GM12878 (cell line): ENCODE results near the gene WFS1. TPM values are rescaled to one million over a fixed set of nuclear protein-coding genes. Genes with fewer than 3 reads are reported as not detected.
A peak's percentile ranks its signal among the peaks of the same experiment; 100 is the strongest.

Experiments
- ATAC-seq: fragments of 200-7000 bp; cut with Tn5 transposase; 3 replicates; pipeline ENCODE4 v1.9.1; 2020; ENCODE audit warnings: mild to moderate bottlenecking, moderate library complexity
- BruUV-seq: library from RNA; stranded (reverse); fragments of 400-500 nt; replicated peaks from 2 replicates; lab custom pipeline; 2021; lab: Mats Ljungman, UMichigan
- CTCF ChIA-PET: fragments of 300-600 bp; sonication (Branson Sonifier 250); formaldehyde crosslinking; extraction: SDS; loops from one replicate; lab custom pipeline; 2021; ENCODE audit warnings: inconsistent platforms; lab: Yijun Ruan, JAX
- POLR2A ChIA-PET: fragments of 350-600 bp; formaldehyde crosslinking; extraction: SDS; loops from one replicate; lab custom pipeline; 2021; ENCODE audit warnings: inconsistent platforms; lab: Charles Lee
- RAD21 ChIA-PET: fragments of 300-600 bp; sonication (Branson Sonifier 250); formaldehyde crosslinking; loops from one replicate; lab custom pipeline; 2023; ENCODE audit warnings: antibody characterized with exemption; ENCODE audit not compliant: unreplicated experiment; lab: Charles Lee
- SMC1A ChIA-PET: fragments of 300-600 bp; sonication (Branson Sonifier 250); formaldehyde crosslinking; loops from one replicate; lab custom pipeline; 2023; ENCODE audit not compliant: unreplicated experiment, uncharacterized antibody; lab: Charles Lee
- DNase-seq: peaks from one replicate; pipeline ENCODE4 v3.0.0-alpha.2; 2011; ENCODE audit warnings: low read depth, low spot score
- FAIRE-seq: peaks from 3 replicates; lab custom pipeline; 2011; peaks lifted over from hg19 to GRCh38; lab: Jason Lieb, UNC
- H2AFZ ChIP-seq: 2 replicates; pipeline ENCODE4 v1.6.0; 2011; ENCODE audit warnings: low read depth, low read length, control low read depth; ENCODE audit not compliant: control insufficient read depth
- H3K27ac ChIP-seq: 2 replicates; pipeline ENCODE4 v1.5.1; 2011; ENCODE audit warnings: control low read depth; ENCODE audit not compliant: control insufficient read depth, insufficient read depth
- H3K27me3 ChIP-seq, 2 experiments: replicated peaks in 1 of 2; 2 replicates each; pipeline versions ENCODE4 v1.6.0 to v1.6.1; 2011; ENCODE audit warnings: low read length in 1 of 2; ENCODE audit not compliant: control insufficient read depth in 2 of 2, insufficient read depth in 2 of 2
- H3K36me3 ChIP-seq, 2 experiments: 2 replicates each; pipeline ENCODE4 v1.5.1; 2011; ENCODE audit warnings: low read length in 1 of 2; ENCODE audit not compliant: control insufficient read depth in 2 of 2, insufficient read depth in 2 of 2
- H3K4me1 ChIP-seq: 2 replicates; pipeline ENCODE4 v1.6.1; 2011; ENCODE audit warnings: mild to moderate bottlenecking, low read length, moderate library complexity, mixed read lengths; ENCODE audit not compliant: control insufficient read depth, insufficient read depth
- H3K4me2 ChIP-seq: 2 replicates; pipeline ENCODE4 v1.6.0; 2011; ENCODE audit warnings: control low read depth; ENCODE audit not compliant: control insufficient read depth, insufficient read depth
- H3K4me3 ChIP-seq: fragments of 200-600 bp; sonication (generic); 2 replicates; pipeline ENCODE4 v1.5.1; 2016
- H3K79me2 ChIP-seq: 2 replicates; pipeline ENCODE4 v1.6.0; 2011; ENCODE audit warnings: low read length; ENCODE audit not compliant: control insufficient read depth, insufficient read depth
- H3K9ac ChIP-seq: 2 replicates; pipeline ENCODE4 v1.8.0; 2011; ENCODE audit warnings: low read length, control low read depth, mixed read lengths; ENCODE audit not compliant: control insufficient read depth, insufficient read depth
- H3K9me3 ChIP-seq: replicated peaks from 3 replicates; pipeline ENCODE4 v1.5.1; 2011; ENCODE audit warnings: mild to moderate bottlenecking, low read length; ENCODE audit not compliant: control insufficient read depth, insufficient read depth
- H4K20me1 ChIP-seq: 2 replicates; pipeline ENCODE4 v1.6.0; 2011; ENCODE audit not compliant: control insufficient read depth, insufficient read depth
- HDAC2 ChIP-seq: fragments of 200-600 bp; sonication (generic); IDR thresholded peaks from 2 replicates; pipeline ENCODE4 v1.6.1; 2017
- NRF1 ChIP-seq: conservative IDR thresholded peaks from 2 replicates; pipeline ENCODE4 v1.6.1; 2011; ENCODE audit warnings: mild to moderate bottlenecking, low read depth, low read length, improper control_type of control experiment
- PBX3 ChIP-seq: IDR thresholded peaks from 2 replicates; pipeline ENCODE4 v1.6.1; 2011; ENCODE audit warnings: mild to moderate bottlenecking, low read depth, low read length, moderate library complexity; ENCODE audit not compliant: insufficient replicate concordance
- PML ChIP-seq: IDR thresholded peaks from 2 replicates; pipeline ENCODE4 v1.6.1; 2012; ENCODE audit warnings: low read length, inconsistent platforms
- RAD21 ChIP-seq: IDR thresholded peaks from 2 replicates; pipeline ENCODE4 v1.6.1; 2011; ENCODE audit warnings: mild to moderate bottlenecking, low read depth, low read length, moderate library complexity; ENCODE audit not compliant: insufficient read depth
- RCOR1 ChIP-seq: conservative IDR thresholded peaks from 2 replicates; pipeline ENCODE4 v1.6.1; 2012; ENCODE audit warnings: low read depth, low read length, improper control_type of control experiment
- SMAD5 ChIP-seq: IDR thresholded peaks from 2 replicates; pipeline ENCODE4 v1.6.1; 2016; ENCODE audit warnings: antibody characterized with exemption, low read depth
- SMC3 ChIP-seq: IDR thresholded peaks from 2 replicates; pipeline ENCODE4 v1.6.1; 2011; ENCODE audit warnings: low read length, improper control_type of control experiment, borderline replicate concordance
- YY1 ChIP-seq: IDR thresholded peaks from 2 replicates; pipeline ENCODE4 v1.6.1; 2011; ENCODE audit warnings: low read depth, mild to moderate bottlenecking, low read length
- WGBS: methylation state at CpG from one replicate; pipeline ENCODE4 v1.1.6; 2016; ENCODE audit warnings: low lambda C conversion rate; ENCODE audit not compliant: insufficient replicate concordance, insufficient coverage; ENCODE audit errors: missing lambda C conversion rate; 5-methylcytosine and 5-hydroxymethylcytosine counted together
- in situ Hi-C: fragments of 300-500 bp; cut with MboI; formaldehyde crosslinking; loops from 9 replicates; pipeline ENCODE4 v1.14.3; 2018; ENCODE audit warnings: mixed read lengths
- intact Hi-C: fragments of 100-400 bp; cut with micrococcal nuclease; formaldehyde crosslinking; loops from one replicate; pipeline ENCODE4 v1.14.2; 2022; ENCODE audit not compliant: unreplicated experiment
- polyA plus RNA-seq, 11 experiments: library from polyadenylated mRNA; depleted of rRNA in 4 of 11; unstranded in 6 of 11; stranded (reverse) in 5 of 11; fragments of >200 nt; fragmentation: Nextera tagmentation in 4 of 11; fragmentation: Illumina TruSeq in 1 of 11; extraction: Ambion mirVana in 4 of 11; extraction: Trizol in 1 of 11; gene quantifications; 1 replicate in 1 of 11; 2 replicates in 10 of 11; pipeline versions ENCODE4 v1.2.1 to v1.2.3, GENCODE V29; 2011 to 2016; ENCODE audit warnings: inconsistent platforms in 2 of 11, missing spikeins in 2 of 11, low read depth in 1 of 11
- total RNA-seq, 4 experiments: library from RNA; depleted of rRNA in 3 of 4; stranded (reverse); fragments of >200 nt in 3 of 4; fragmentation: Illumina TruSeq in 1 of 4; extraction: Trizol in 1 of 4; gene quantifications; 2 replicates each; pipeline versions ENCODE4 v1.2.1 to v1.2.3, GENCODE V29; 2013 to 2021
- TF ChIP-seq, protein P1 (sequence below), 3 experiments: IDR thresholded peaks in 2 of 3; conservative IDR thresholded peaks in 1 of 3; 2 replicates each; pipeline ENCODE4 v1.5.1; 2011; ENCODE audit warnings: low read depth in 3 of 3, low read length in 3 of 3, mild to moderate bottlenecking in 3 of 3, control low read depth in 2 of 3, moderate library complexity in 2 of 3, inconsistent platforms in 1 of 3, mixed read lengths in 1 of 3; ENCODE audit not compliant: control insufficient read depth in 2 of 3, insufficient read depth in 1 of 3; ENCODE audit errors: extremely low read depth in 1 of 3

WFS1 gene
- total and polyA plus RNA-seq, 10 of the 15 experiments (the other 5 are each of a cell fraction or from before 2014, with no cell fraction given), result 0.31 to 4.7 (median 2.0) TPM

DNA sequence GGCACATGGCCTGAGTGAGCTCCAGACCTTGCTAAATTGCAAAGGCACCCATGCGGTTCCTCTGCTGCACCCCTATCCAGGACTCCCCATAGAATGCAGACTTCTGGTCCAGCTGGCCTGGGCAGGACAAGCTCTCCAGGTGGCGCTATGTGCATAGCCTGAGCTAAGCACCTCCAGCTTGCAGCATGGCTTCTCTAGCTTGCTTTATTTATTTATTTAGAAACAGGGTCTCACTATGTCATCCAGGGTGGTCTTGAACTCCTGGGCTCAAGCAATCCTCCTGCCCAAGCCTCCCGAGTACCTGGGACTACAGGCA lies 5.5 kb upstream of the WFS1 start:
- peaks cover 15% of the 10 kb centered on the region for H3K4me1 ChIP-seq
- ATAC-seq, result peak; percentile 83
- H2AFZ ChIP-seq, result no peak overlapping the region
- no peak for DNase-seq
- ChIA-PET POLR2A (interaction anchor here (1.3 kb wide), 1 partner anchor 63 kb away, joined by 4 read pairs; no protein-coding TSS in a partner anchor), SMC1A (interaction anchor here (0.9 to 9.1 kb wide), 13 partner anchors 13 to 130 kb away, joined by 3 to 96 read pairs (median 7); no protein-coding TSS in a partner anchor)
- in situ Hi-C loops, result no loop called here
- no TSS peak for BruUV-seq
- TF ChIP-seq PML (no peak), RAD21 (peak; percentile 80), SMC3 (peak; percentile 83), YY1 (0 out of 2 replicates have a peak, but pooled peaks have one; percentile 44), RCOR1 (no peak), HDAC2 (no peak), PBX3 (no peak), NRF1 (no peak), SMAD5 (no peak)
- TF ChIP-seq, protein P1, sequence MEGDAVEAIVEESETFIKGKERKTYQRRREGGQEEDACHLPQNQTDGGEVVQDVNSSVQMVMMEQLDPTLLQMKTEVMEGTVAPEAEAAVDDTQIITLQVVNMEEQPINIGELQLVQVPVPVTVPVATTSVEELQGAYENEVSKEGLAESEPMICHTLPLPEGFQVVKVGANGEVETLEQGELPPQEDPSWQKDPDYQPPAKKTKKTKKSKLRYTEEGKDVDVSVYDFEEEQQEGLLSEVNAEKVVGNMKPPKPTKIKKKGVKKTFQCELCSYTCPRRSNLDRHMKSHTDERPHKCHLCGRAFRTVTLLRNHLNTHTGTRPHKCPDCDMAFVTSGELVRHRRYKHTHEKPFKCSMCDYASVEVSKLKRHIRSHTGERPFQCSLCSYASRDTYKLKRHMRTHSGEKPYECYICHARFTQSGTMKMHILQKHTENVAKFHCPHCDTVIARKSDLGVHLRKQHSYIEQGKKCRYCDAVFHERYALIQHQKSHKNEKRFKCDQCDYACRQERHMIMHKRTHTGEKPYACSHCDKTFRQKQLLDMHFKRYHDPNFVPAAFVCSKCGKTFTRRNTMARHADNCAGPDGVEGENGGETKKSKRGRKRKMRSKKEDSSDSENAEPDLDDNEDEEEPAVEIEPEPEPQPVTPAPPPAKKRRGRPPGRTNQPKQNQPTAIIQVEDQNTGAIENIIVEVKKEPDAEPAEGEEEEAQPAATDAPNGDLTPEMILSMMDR (IDR thresholded peaks at IDR 0.05 in 2 of 3, conservative IDR thresholded peaks at IDR 0.05 in 1 of 3; ENCODE audit: control insufficient read depth in 2 of 3, extremely low read depth in 1 of 3, insufficient read depth in 1 of 3, low read depth in 3 of 3, low read length in 3 of 3), result peak; percentile 57 to 64 (median 59)
- TF ChIP-seq, all 136 proteins: peak for 4
- FAIRE-seq, result no peak
- Histone ChIP-seq H3K9me3 (no peaks in the 10 kb centered on the region), H3K27me3 (no peaks in the 10 kb centered on the region), H4K20me1 (no peaks in the 10 kb centered on the region), H3K9ac (no peak overlapping the region), H3K79me2 (no peaks in the 10 kb centered on the region), H3K4me2 (no peak overlapping the region), H3K4me3 (no peak overlapping the region), H3K27ac (no peak overlapping the region), H3K36me3 (no peaks in the 10 kb centered on the region)
- ChIA-PET CTCF (interaction anchor here (0.7 to 15.8 kb wide), 12 partner anchors 9 to 267 kb away, joined by 3 to 419 read pairs (median 6); no protein-coding TSS in a partner anchor), RAD21 (interaction anchor here (0.6 to 9.6 kb wide), 8 partner anchors 14 to 266 kb away, joined by 3 to 156 read pairs (median 6); no protein-coding TSS in a partner anchor)
- 63% methylated on average over 3 of the region's 3 CpGs for WGBS
- intact Hi-C loops, result loop anchor here (1.0 kb wide), 1 partner anchor 63 kb away; no protein-coding TSS in a partner anchor
